ENCODE results near the gene RASSF8. TPM values are rescaled to one million over a fixed set of nuclear protein-coding genes. Genes with fewer than 3 reads are reported as not detected.

Gene RASSF8
- total RNA-seq, 4 donors from 2014 or later, result 56.8 to 81.0 (median 77.3) TPM

DNA sequence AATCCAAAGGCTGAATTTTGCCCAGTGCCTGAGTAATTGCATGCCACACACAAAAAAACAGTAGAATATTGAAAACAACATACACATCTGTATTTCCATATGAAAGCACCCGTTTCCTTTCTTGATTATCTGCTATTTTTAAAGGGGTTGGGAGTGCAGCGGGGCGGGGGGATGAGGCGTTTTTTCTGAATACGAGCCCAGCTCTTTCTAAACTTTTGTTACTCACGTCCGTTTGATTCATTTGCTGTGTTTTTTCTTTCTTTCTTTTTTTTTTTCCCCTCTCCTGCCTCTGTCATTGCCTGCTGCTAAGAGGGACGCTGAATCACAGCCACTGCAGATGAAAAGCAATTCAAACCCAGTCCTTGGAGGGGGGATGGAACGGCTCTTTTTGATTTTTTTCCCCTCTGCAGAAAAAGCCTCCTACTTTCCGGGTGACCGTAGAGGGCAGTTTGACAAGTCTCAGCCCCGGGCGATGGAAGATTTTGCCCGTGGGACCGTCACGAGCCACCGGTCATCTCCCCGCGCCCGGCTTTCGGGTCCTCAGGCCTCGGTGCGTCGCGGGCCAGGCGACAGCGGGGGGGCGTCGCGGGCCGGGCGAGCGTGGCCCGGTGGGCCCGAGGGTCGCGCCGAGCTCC is 572 bp upstream of the RASSF8 start:
- Histone ChIP-seq H3K27me3 (no peaks in the 10 kb centered on the region), H3K9me3 (no peaks in the 10 kb centered on the region), H3K27ac (replicated peaks in 1 of 4) (peak overlapping the region; percentile 94 to 97 (median 96)), H3K36me3 (peaks cover 0 to 12% (median 3%) of the 10 kb centered on the region in 4 donors), H3K4me1 (peaks cover 24 to 42% (median 36%) of the 10 kb centered on the region in 4 donors), H3K4me3 (peak overlapping the region; percentile 76 to 91 (median 86))
- intact Hi-C loops (cut with DNase I), result loop anchor here (5.0 to 10.0 kb wide), 3 partner anchors 59 to 521 kb away; no protein-coding TSS in a partner anchor
- TF ChIP-seq, protein P1, sequence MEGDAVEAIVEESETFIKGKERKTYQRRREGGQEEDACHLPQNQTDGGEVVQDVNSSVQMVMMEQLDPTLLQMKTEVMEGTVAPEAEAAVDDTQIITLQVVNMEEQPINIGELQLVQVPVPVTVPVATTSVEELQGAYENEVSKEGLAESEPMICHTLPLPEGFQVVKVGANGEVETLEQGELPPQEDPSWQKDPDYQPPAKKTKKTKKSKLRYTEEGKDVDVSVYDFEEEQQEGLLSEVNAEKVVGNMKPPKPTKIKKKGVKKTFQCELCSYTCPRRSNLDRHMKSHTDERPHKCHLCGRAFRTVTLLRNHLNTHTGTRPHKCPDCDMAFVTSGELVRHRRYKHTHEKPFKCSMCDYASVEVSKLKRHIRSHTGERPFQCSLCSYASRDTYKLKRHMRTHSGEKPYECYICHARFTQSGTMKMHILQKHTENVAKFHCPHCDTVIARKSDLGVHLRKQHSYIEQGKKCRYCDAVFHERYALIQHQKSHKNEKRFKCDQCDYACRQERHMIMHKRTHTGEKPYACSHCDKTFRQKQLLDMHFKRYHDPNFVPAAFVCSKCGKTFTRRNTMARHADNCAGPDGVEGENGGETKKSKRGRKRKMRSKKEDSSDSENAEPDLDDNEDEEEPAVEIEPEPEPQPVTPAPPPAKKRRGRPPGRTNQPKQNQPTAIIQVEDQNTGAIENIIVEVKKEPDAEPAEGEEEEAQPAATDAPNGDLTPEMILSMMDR (IDR thresholded peaks at IDR 0.05), result peak in 1 of 3 experiments; percentile 14
- TF ChIP-seq POLR2A (IDR thresholded peaks at IDR 0.05; ENCODE audit: low read depth) (no peak), EP300 (IDR thresholded peaks at IDR 0.05) (no peak)
- WGBS, result 1% methylated on average over 16 of the region's 38 CpGs
- no peak for DNase-seq (ENCODE audit: extremely low spot score)

DNA sequence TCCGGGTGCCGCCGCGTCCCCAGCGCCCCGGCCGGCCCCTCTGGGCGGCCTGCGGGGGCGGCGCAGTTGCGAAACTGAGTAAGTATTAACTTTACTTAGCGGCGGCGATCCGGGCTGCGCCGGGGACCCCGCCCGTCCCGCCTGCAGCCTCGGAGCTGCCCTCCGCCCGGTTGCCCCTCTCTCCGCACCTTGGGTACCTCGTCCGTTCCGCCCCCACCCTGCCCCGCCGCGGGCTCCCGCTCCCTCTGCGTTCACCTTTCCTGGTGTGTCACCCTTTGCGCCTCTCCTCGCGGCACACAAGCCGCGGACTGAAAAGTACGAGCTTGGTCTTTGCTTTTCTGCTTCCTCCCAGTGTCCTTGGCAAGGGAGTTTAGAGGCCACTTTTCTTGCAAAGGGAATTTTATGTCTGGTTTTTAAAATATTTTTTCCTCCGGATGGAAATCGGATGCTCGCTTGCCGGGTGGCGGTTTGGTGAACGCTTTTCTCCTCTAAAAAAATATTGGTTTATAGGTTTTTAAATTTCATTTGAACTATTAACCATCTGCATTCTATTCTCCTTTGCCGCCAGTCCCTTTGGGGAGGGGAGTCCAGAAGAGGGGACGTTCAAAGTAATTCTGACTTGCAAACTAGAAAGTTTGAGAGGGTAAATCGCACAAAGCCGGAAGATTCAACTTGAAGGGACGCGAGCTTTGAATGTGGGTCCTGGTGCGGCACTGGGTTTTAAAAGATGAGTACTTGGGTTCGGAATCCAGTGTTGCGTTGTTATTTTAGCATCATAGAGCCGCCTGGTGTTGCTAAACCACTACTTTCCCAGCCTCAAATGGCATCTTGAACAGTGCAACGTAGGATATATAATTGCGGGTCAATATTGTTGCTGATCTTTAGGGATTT is 834 bp downstream of the RASSF8 start:
- intact Hi-C loops (cut with DNase I), result loop anchor here (5.0 to 10.0 kb wide), 3 partner anchors 58 to 522 kb away; no protein-coding TSS in a partner anchor
- peak overlapping the region; percentile 94 to 97 (median 96) for H3K27ac ChIP-seq (replicated peaks in 1 of 4)
- DNase-seq (ENCODE audit: extremely low spot score), result no peak
- peak overlapping the region; percentile 76 to 91 (median 86) for H3K4me3 ChIP-seq
- H3K4me1 ChIP-seq, result peaks cover 28 to 56% (median 49%) of the 10 kb centered on the region in 4 donors
- TF ChIP-seq POLR2A (IDR thresholded peaks at IDR 0.05; ENCODE audit: low read depth), result peak; percentile 27
- TF ChIP-seq, protein P1 (IDR thresholded peaks at IDR 0.05), result no peak
- TF ChIP-seq EP300 (IDR thresholded peaks at IDR 0.05), result no peak
- peak; percentile 53 to 92 for TF ChIP-seq POLR2AphosphoS5 (IDR thresholded peaks at IDR 0.05)
- WGBS, result under 1% methylated on average over 32 of the region's 57 CpGs
- no peaks in the 10 kb centered on the region for H3K27me3 ChIP-seq
- H3K36me3 ChIP-seq, result peaks cover 0 to 7% (median under 1%) of the 10 kb centered on the region in 4 donors
- no peaks in the 10 kb centered on the region for H3K9me3 ChIP-seq

DNA sequence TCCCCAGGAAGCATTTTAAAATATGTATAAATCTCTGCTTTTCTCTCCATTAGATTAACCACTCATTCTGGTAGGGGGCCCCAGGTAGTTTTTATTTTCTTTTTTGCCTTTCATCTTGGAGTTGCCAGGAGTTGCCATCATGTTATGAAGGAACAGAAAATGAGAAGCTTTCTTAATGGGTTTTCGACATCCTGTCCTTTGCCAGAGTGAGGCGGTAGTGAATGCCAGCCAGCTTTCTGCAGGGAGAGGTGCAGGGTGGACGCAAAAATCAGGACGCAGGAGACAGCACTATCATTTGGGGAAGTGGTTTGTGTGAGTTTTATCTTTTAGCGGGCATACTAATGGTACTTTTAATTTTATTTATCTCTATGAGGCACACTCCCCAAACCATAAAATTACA is 1.7 kb downstream of the RASSF8 start:
- no peak for DNase-seq (ENCODE audit: extremely low spot score)
- intact Hi-C loops (cut with DNase I), result loop anchor here (5.0 kb wide), 2 partner anchors 67 to 152 kb away; no protein-coding TSS in a partner anchor
- Histone ChIP-seq H3K27me3 (no peaks in the 10 kb centered on the region), H3K27ac (replicated peaks in 1 of 4) (peak overlapping the region; percentile 94 to 97 (median 96)), H3K4me1 (peaks cover 28 to 58% (median 51%) of the 10 kb centered on the region in 4 donors), H3K4me3 (peak overlapping the region; percentile 76 to 91 (median 86)), H3K9me3 (no peaks in the 10 kb centered on the region), H3K36me3 (peaks cover 0 to under 1% (median 0%) of the 10 kb centered on the region in 4 donors)
- TF ChIP-seq POLR2A (IDR thresholded peaks at IDR 0.05; ENCODE audit: low read depth) (no peak), EP300 (IDR thresholded peaks at IDR 0.05) (no peak)
- TF ChIP-seq, protein P1 (IDR thresholded peaks at IDR 0.05), result peak in 2 of 3 experiments; percentile 14 to 16
- 2% methylated on average over 5 of the region's 5 CpGs for WGBS

DNA sequence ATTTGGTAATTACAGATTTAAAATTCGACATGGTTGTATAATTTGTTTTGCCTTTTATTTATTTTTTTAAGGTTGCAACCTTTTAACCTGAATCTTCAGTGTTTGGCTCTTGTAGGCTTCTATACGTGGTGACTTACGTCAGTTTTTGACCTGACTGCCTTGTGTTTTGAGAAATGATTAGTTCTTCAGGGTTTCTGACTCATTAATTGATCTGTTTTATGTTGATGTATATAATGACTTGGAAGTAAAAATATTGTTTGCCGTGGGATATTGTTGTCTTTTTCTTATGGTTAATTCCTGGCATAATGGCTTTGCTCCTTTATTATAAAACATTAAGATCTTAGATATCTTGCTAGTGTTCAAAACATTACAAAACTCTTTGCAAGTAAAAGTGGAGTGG is 2.5 kb downstream of the RASSF8 start:
- H3K4me3 ChIP-seq, result peak overlapping the region in 2 of 4 donors; percentile 76 to 85
- WGBS, result 34% methylated on average over 4 of the region's 4 CpGs
- H3K4me1 ChIP-seq, result peaks cover 28 to 58% (median 51%) of the 10 kb centered on the region in 4 donors
- intact Hi-C loops (cut with DNase I), result loop anchor here (5.0 kb wide), 2 partner anchors 66 to 151 kb away; no protein-coding TSS in a partner anchor
- H3K27ac ChIP-seq (replicated peaks in 1 of 4), result peak overlapping the region; percentile 94 to 97 (median 96)
- no peak for TF ChIP-seq EP300 (IDR thresholded peaks at IDR 0.05)
- TF ChIP-seq, protein P1 (IDR thresholded peaks at IDR 0.05), result no peak
- no peak for TF ChIP-seq POLR2A (IDR thresholded peaks at IDR 0.05; ENCODE audit: low read depth)
- no peak for TF ChIP-seq POLR2AphosphoS5 (IDR thresholded peaks at IDR 0.05)
- no peaks in the 10 kb centered on the region for H3K9me3 ChIP-seq
- H3K27me3 ChIP-seq, result no peaks in the 10 kb centered on the region
- DNase-seq (ENCODE audit: extremely low spot score), result no peak
- no peaks in the 10 kb centered on the region for H3K36me3 ChIP-seq

Measured in esophagus muscularis mucosa (tissue), 4 donors.